ENCODE measurements around the gene OTOA. TPM values are rescaled to one million over a fixed set of nuclear protein-coding genes. Genes with fewer than 3 reads are reported as not detected.

The OTOA gene
- total and polyA plus RNA-seq, 2 of the 13 experiments (the other 11 are each of a cell fraction or from before 2014, with no cell fraction given), result 0.05 to 0.15 TPM

DNA sequence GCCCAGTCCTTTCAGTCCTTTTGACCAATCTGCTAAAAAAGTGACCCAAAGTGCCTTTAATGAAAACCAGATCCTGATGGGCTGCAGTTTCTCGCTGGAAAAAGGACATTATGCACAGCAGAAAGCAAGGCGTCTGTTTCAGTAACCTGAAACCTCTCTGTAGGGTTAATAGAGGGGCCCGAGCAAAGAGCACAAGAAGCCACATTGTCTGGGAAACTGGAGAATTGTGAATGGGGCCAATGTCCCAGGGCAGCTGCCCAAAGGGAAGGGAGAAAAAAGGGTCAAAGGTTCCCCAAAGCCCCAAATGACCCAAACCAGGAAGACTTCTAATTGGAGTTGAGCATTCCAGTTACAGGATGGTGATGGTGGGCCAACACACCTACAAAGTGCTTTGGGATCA lies 3.0 kb downstream of the OTOA start (continued):
- no peak for TF ChIP-seq CTCF (CRISPR knock-in tag; IDR thresholded peaks at IDR 0.05)
- peak; percentile 59; the same call in 1 of the 2 replicates for TF ChIP-seq NCOA2 (CRISPR knock-in tag; IDR thresholded peaks at IDR 0.05)
- no peak for TF ChIP-seq CENPX (CRISPR knock-in tag; IDR thresholded peaks at IDR 0.05)
- 0 out of 2 replicates have a peak, but pooled peaks have one; percentile 39 for TF ChIP-seq SP4 (CRISPR knock-in tag; IDR thresholded peaks at IDR 0.05)
- no peak for TF ChIP-seq PRDM15 (CRISPR knock-in tag; IDR thresholded peaks at IDR 0.05)
- TF ChIP-seq HNRNPUL1 (IDR thresholded peaks at IDR 0.05; ENCODE audit: low read depth, low read length), result no peak
- no peak for TF ChIP-seq TFE3 (CRISPR knock-in tag; IDR thresholded peaks at IDR 0.05)
- no peak for TF ChIP-seq DRAP1 (CRISPR knock-in tag; IDR thresholded peaks at IDR 0.05)
- TF ChIP-seq, protein P1, sequence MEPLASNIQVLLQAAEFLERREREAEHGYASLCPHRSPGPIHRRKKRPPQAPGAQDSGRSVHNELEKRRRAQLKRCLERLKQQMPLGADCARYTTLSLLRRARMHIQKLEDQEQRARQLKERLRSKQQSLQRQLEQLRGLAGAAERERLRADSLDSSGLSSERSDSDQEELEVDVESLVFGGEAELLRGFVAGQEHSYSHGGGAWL (CRISPR knock-in tag; IDR thresholded peaks at IDR 0.05), result no peak
- 0 out of 2 replicates have a peak, but pooled peaks have one; percentile 63 for TF ChIP-seq PPARG (CRISPR knock-in tag; conservative IDR thresholded peaks at IDR 0.05)
- TF ChIP-seq KLF12 (CRISPR knock-in tag; IDR thresholded peaks at IDR 0.05; ENCODE audit: borderline replicate concordance), result no peak
- no peak for TF ChIP-seq SMYD3 (CRISPR knock-in tag; IDR thresholded peaks at IDR 0.05)
- no peak for TF ChIP-seq PTBP1 (IDR thresholded peaks at IDR 0.05; ENCODE audit: low read depth, low read length, poor library complexity, severe bottlenecking)
- TF ChIP-seq, protein P2, sequence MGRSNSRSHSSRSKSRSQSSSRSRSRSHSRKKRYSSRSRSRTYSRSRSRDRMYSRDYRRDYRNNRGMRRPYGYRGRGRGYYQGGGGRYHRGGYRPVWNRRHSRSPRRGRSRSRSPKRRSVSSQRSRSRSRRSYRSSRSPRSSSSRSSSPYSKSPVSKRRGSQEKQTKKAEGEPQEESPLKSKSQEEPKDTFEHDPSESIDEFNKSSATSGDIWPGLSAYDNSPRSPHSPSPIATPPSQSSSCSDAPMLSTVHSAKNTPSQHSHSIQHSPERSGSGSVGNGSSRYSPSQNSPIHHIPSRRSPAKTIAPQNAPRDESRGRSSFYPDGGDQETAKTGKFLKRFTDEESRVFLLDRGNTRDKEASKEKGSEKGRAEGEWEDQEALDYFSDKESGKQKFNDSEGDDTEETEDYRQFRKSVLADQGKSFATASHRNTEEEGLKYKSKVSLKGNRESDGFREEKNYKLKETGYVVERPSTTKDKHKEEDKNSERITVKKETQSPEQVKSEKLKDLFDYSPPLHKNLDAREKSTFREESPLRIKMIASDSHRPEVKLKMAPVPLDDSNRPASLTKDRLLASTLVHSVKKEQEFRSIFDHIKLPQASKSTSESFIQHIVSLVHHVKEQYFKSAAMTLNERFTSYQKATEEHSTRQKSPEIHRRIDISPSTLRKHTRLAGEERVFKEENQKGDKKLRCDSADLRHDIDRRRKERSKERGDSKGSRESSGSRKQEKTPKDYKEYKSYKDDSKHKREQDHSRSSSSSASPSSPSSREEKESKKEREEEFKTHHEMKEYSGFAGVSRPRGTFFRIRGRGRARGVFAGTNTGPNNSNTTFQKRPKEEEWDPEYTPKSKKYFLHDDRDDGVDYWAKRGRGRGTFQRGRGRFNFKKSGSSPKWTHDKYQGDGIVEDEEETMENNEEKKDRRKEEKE (IDR thresholded peaks at IDR 0.05), result no peak
- TF ChIP-seq ARNT2 (CRISPR knock-in tag; IDR thresholded peaks at IDR 0.05; ENCODE audit: low read depth), result no peak
- TF ChIP-seq ZNF773 (CRISPR knock-in tag; IDR thresholded peaks at IDR 0.05; ENCODE audit: borderline replicate concordance), result no peak
- no peak for TF ChIP-seq HINFP (CRISPR knock-in tag; IDR thresholded peaks at IDR 0.05; ENCODE audit: low read depth)
- TF ChIP-seq ZNF780A (CRISPR knock-in tag; IDR thresholded peaks at IDR 0.05), result no peak
